Body of pancreas (tissue), 4 donors: ENCODE results near the gene TENM4.

Experiments
- CTCF ChIP-seq, 7 experiments: fragments of 450-650 bp in 4 of 7; fragments of 200-600 bp in 3 of 7; sonication (generic) in 3 of 7; IDR thresholded peaks; one replicate each; pipeline ENCODE4 v1.5.1; 2016 to 2019; ENCODE audit warnings: antibody characterized with exemption in 7 of 7
- POLR2A ChIP-seq, 3 donors: fragments of 450-650 bp; IDR thresholded peaks; one replicate each; pipeline ENCODE4 v1.6.1; 2016; ENCODE audit warnings: antibody characterized with exemption in 3 of 3, mild to moderate bottlenecking in 2 of 3

- TF ChIP-seq POLR2A (IDR thresholded peaks at IDR 0.05), result no peak
- TF ChIP-seq CTCF (IDR thresholded peaks at IDR 0.05), result no peak
Observed at GRCh38 chr11:78921509-78921908, 519.3 kb downstream of the TENM4 start.
